D721Med (cell line): ENCODE data around the gene HELZ.

Source experiments
- DNase-seq: peaks from one replicate; pipeline ENCODE4 v3.0.0; 2011; ENCODE audit warnings: low spot score; ENCODE audit not compliant: insufficient read length
- FAIRE-seq: peaks from 2 replicates; lab custom pipeline; 2011; peaks lifted over from hg19 to GRCh38; lab: Jason Lieb, UNC
- TF ChIP-seq, protein P1 (sequence below): IDR thresholded peaks from 2 replicates; pipeline ENCODE4 v1.5.1; 2012; ENCODE audit warnings: mild to moderate bottlenecking, control low read depth; ENCODE audit not compliant: insufficient read depth; ENCODE audit errors: missing control alignments

The HELZ gene

GRCh38 chr17:67032985-67033384, 212.0 kb downstream of the HELZ start:
- TF ChIP-seq, protein P1, sequence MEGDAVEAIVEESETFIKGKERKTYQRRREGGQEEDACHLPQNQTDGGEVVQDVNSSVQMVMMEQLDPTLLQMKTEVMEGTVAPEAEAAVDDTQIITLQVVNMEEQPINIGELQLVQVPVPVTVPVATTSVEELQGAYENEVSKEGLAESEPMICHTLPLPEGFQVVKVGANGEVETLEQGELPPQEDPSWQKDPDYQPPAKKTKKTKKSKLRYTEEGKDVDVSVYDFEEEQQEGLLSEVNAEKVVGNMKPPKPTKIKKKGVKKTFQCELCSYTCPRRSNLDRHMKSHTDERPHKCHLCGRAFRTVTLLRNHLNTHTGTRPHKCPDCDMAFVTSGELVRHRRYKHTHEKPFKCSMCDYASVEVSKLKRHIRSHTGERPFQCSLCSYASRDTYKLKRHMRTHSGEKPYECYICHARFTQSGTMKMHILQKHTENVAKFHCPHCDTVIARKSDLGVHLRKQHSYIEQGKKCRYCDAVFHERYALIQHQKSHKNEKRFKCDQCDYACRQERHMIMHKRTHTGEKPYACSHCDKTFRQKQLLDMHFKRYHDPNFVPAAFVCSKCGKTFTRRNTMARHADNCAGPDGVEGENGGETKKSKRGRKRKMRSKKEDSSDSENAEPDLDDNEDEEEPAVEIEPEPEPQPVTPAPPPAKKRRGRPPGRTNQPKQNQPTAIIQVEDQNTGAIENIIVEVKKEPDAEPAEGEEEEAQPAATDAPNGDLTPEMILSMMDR: no peak
- FAIRE-seq: no peak

GRCh38 chr17:67032382-67032781, 212.6 kb downstream of the HELZ start:
- FAIRE-seq (no peak), DNase-seq (no peak)
- TF ChIP-seq, protein P1: no peak

More at GRCh38 chr17:67032985-67033384, 212.0 kb downstream of the HELZ start:
- DNase-seq: no peak

- FAIRE-seq (no peak), DNase-seq (no peak)
- TF ChIP-seq, protein P1: no peak
Measured at GRCh38 chr17:67030641-67031040, 214.4 kb downstream of the HELZ start.

DNA sequence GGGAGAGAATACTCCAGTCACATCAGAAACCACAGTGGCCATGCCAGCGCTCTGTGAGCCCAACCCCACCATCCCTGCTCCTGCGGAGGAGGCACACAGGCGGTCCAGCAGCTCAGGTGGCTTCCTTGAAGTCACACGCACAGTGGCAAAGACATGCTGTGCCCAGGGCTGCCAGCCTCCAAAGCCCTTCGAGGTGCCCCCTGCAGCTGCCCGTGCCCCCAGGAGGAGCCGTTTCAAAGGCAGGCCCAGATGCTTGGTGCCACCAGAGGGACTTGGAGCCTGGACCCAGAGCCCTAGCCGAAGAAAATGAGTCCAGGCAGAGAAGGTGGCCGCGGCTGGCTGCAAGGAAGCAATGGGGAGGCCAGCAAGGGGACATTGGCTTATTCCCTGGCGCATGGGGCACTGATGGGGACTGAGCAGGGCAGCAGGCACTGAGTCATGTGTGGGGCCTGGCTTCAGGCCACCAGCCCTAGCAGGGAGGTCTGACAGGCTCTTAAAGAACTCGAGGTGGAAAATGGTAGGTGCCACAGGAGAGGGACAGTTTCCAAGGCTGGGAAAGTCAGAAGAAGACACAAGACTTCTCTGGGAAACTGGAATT, 217.9 kb downstream of the HELZ start:
- DNase-seq (no peak), FAIRE-seq (no peak)

DNA sequence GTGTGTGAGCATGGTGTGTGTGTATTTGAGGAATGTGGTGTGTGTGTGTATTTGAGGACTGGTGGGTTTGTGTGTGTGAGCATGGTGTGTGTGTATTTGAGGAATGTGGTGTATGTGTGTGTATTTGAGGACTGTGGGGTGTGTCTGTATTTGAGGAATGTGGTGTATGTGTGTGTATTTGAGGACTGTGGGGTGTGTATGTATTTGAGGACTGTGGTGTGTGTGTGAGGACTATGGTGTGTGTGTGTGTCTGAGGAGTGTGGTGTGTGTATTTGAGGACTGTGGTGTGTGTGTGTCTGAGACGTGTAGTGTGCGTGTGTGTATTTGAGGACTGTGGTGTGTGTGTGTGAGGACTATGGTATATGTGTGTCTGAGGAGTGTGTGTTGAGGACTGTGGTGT, 218.7 kb downstream of the HELZ start:
- TF ChIP-seq, protein P1: no peak
- no peak for DNase-seq
- FAIRE-seq: no peak

More for the DNA sequence above, 217.9 kb downstream of the HELZ start:
- TF ChIP-seq, protein P1: no peak

GRCh38 chr17:67025216-67025792, 219.7 kb downstream of the HELZ start:
- FAIRE-seq: no peak
- TF ChIP-seq, protein P1: no peak
- DNase-seq: no peak

GRCh38 chr17:67024736-67025135, 220.3 kb downstream of the HELZ start:
- TF ChIP-seq, protein P1: no peak
- DNase-seq (no peak), FAIRE-seq (no peak)
